Measurements from ENCODE around the gene ELAVL1.

DNA sequence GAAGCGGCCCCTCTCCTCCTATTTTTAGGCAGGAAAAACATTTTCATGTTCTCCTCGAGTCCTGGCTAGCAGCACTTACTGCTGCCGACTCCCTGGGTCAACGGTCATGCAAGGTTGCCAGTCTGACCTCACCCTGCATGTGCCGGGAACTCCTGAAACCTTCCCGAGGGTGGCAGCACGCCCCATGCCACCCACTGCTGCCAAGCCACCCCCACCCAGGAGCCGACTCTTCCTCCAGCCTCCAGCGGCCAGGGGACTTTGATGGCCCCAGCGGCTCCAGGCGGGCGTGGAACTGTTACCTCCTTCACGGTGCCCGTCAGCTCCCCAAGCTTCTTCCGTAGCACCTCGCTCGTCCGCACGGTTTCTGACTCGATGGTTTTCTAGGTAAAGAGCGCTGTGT is 70.7 kb downstream of the ELAVL1 start:
- TF ChIP-seq ELF4 (IDR thresholded peaks at IDR 0.05), result no peak
- TF ChIP-seq BHLHE40 (IDR thresholded peaks at IDR 0.05; ENCODE audit: borderline replicate concordance), result no peak
- TF ChIP-seq SP1 (IDR thresholded peaks at IDR 0.05), result no peak
- TF ChIP-seq CTBP1 (IDR thresholded peaks at IDR 0.05; ENCODE audit: borderline replicate concordance), result no peak
- TF ChIP-seq ZNF384 (IDR thresholded peaks at IDR 0.05), result no peak
- no peak for TF ChIP-seq FOXK2 (IDR thresholded peaks at IDR 0.05)
- no peak for TF ChIP-seq L3MBTL2 (conservative IDR thresholded peaks at IDR 0.05)
- no peak for TF ChIP-seq FOXM1 (IDR thresholded peaks at IDR 0.05; ENCODE audit: borderline replicate concordance)
- no peak for TF ChIP-seq NFRKB (IDR thresholded peaks at IDR 0.05)
- TF ChIP-seq, protein P1, sequence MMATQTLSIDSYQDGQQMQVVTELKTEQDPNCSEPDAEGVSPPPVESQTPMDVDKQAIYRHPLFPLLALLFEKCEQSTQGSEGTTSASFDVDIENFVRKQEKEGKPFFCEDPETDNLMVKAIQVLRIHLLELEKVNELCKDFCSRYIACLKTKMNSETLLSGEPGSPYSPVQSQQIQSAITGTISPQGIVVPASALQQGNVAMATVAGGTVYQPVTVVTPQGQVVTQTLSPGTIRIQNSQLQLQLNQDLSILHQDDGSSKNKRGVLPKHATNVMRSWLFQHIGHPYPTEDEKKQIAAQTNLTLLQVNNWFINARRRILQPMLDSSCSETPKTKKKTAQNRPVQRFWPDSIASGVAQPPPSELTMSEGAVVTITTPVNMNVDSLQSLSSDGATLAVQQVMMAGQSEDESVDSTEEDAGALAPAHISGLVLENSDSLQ (IDR thresholded peaks at IDR 0.05), result no peak
- no peak for TF ChIP-seq SUZ12 (IDR thresholded peaks at IDR 0.05)
- no peak for TF ChIP-seq FOXA1 (IDR thresholded peaks at IDR 0.05)
- TF ChIP-seq TARDBP (IDR thresholded peaks at IDR 0.05), result no peak
- TF ChIP-seq ARNT (IDR thresholded peaks at IDR 0.05), result no peak

Data from HEK293T (cell line).